IgD-negative memory B cell (primary cell): ENCODE results near the gene DERL2. TPM values are rescaled to one million over a fixed set of nuclear protein-coding genes. Genes with fewer than 3 reads are reported as not detected.
A peak's percentile ranks its signal among the peaks of the same experiment; 100 is the strongest.

Experiments used
- H3K27ac Mint-ChIP-seq, 3 donors: one replicate each; pipeline ENCODE4 v1.8.0; 2020 to 2022; ENCODE audit warnings: mild to moderate bottlenecking in 3 of 3, mixed read lengths in 3 of 3, moderate library complexity in 1 of 3
- H3K27me3 Mint-ChIP-seq: one replicate; pipeline ENCODE4 v1.8.0; 2021; ENCODE audit warnings: mixed read lengths
- H3K36me3 Mint-ChIP-seq: one replicate; pipeline ENCODE4 v1.8.0; 2020; ENCODE audit warnings: mild to moderate bottlenecking, mixed read lengths
- H3K4me1 Mint-ChIP-seq, 3 donors: one replicate each; pipeline ENCODE4 v1.8.0; 2020 to 2022; ENCODE audit warnings: mixed read lengths in 3 of 3, mild to moderate bottlenecking in 1 of 3
- H3K4me3 Mint-ChIP-seq, 4 donors: one replicate each; pipeline ENCODE4 v1.8.0; 2020 to 2022; ENCODE audit warnings: mild to moderate bottlenecking in 4 of 4, mixed read lengths in 4 of 4, moderate library complexity in 3 of 4
- H3K9me3 Mint-ChIP-seq, 3 donors: one replicate each; pipeline ENCODE4 v1.8.0; 2020 to 2021; ENCODE audit warnings: mixed read lengths in 3 of 3, mild to moderate bottlenecking in 1 of 3
- polyA plus RNA-seq: library from polyadenylated mRNA; unstranded; fragments of 300-500 nt; fragmentation: Illumina TruSeq; gene quantifications from one replicate; pipeline ENCODE4 v1.2.3, GENCODE V29; 2021

The DERL2 gene
- polyA plus RNA-seq, 1 donor from 2014 or later, result 66.7 TPM

GRCh38 chr17:5481451-5481850 lies 4.5 kb downstream of the DERL2 start:
- Mint-ChIP-seq H3K4me3 (peak overlapping the region in 1 of 4 donors; percentile 34), H3K36me3 (peaks cover 9% of the 10 kb centered on the region), H3K27me3 (no peaks in the 10 kb centered on the region), H3K9me3 (no peaks in the 10 kb centered on the region), H3K4me1 (peaks cover 15 to 27% (median 26%) of the 10 kb centered on the region in 3 donors), H3K27ac (peak overlapping the region in 1 of 3 donors; percentile 21)

- Mint-ChIP-seq H3K9me3 (no peaks in the 10 kb centered on the region), H3K4me1 (peaks cover 15 to 26% (median 22%) of the 10 kb centered on the region in 3 donors), H3K4me3 (peak overlapping the region in 1 of 4 donors; percentile 34), H3K36me3 (peaks cover 9% of the 10 kb centered on the region), H3K27ac (no peak overlapping the region), H3K27me3 (no peaks in the 10 kb centered on the region)
Measured at GRCh38 chr17:5480962-5481361, 5.0 kb downstream of the DERL2 start.

DNA sequence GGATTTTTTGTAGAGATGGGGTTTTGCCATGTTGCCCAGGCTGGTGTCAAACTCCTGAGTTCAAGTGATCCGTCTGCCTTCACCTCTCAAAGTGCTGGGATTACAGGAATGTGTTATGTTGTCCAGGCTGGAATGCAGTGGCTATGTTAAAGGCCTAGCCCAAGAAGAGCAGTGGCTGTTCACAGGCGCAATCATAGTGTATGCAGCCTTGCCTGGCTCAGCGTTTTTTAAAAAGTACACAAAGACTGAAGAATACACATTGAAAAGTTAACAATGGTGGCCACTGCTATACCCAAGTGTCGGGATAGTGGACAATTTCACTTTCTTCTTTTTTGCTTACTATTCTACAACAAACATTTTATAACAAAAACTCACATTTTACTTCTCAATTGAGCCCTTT lies 7.0 kb downstream of the DERL2 start:
- Mint-ChIP-seq H3K27me3 (no peaks in the 10 kb centered on the region), H3K36me3 (peaks cover 9% of the 10 kb centered on the region), H3K4me3 (no peak overlapping the region), H3K9me3 (no peaks in the 10 kb centered on the region), H3K27ac (no peak overlapping the region), H3K4me1 (peaks cover 11 to 15% (median 14%) of the 10 kb centered on the region in 3 donors)

GRCh38 chr17:5473906-5474305 lies 12.1 kb downstream of the DERL2 start:
- H3K27ac Mint-ChIP-seq, result no peak overlapping the region
- no peaks in the 10 kb centered on the region for H3K27me3 Mint-ChIP-seq
- H3K36me3 Mint-ChIP-seq, result peaks cover 4% of the 10 kb centered on the region
- peaks cover 7 to 11% (median 8%) of the 10 kb centered on the region in 3 donors for H3K4me1 Mint-ChIP-seq
- no peak overlapping the region for H3K4me3 Mint-ChIP-seq
- no peaks in the 10 kb centered on the region for H3K9me3 Mint-ChIP-seq

GRCh38 chr17:5472511-5472910 lies 13.5 kb downstream of the DERL2 start:
- Mint-ChIP-seq H3K36me3 (peaks cover 4% of the 10 kb centered on the region), H3K4me3 (no peak overlapping the region), H3K9me3 (no peaks in the 10 kb centered on the region), H3K4me1 (peaks cover 13 to 20% (median 16%) of the 10 kb centered on the region in 3 donors), H3K27me3 (no peaks in the 10 kb centered on the region), H3K27ac (no peak overlapping the region)

DNA sequence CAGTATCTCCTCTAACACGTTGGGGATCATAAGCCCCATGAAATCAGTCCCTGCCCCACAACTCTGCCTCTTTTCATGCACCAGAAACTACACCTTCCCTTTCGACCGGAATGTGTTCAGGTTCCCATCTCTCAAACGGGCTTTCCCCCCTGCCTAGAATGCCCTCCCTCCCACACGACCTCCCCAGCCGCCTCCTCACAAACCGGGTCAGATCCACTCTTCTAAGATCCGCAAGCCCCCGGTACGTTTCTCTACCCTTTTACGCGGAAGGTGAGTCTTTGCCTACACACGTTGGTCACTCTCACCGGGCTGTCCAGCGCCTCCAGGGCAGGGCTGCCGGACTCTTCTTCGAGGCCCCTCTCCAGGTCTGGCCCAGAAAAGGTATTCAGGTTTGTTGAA lies 17.9 kb downstream of the DERL2 start:
- Mint-ChIP-seq H3K36me3 (no peaks in the 10 kb centered on the region), H3K27ac (peak overlapping the region; percentile 1 to 77 (median 8)), H3K4me3 (peak overlapping the region; percentile 84 to 91 (median 85)), H3K9me3 (no peaks in the 10 kb centered on the region), H3K4me1 (peaks cover 25 to 48% (median 32%) of the 10 kb centered on the region in 3 donors), H3K27me3 (no peaks in the 10 kb centered on the region)

DNA sequence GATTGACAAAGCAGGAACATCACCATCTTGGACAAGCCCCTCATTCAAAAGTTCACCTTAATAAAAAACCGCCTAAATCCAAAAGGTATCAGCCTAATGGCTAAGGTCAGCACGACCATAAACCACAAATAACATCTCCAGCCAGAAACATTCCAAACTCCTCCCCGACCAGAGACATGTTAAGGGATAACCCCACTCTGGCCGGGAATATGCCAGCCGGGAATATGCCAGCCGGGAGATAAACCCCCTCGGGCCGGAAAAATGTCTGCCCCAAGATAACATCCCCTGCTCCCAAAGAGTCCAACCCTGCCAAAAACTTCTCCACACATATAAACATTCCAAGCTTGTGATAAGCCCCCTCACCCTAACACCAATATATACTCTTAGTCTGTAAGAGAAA lies 18.6 kb downstream of the DERL2 start:
- Mint-ChIP-seq H3K27ac (peak overlapping the region in 2 of 3 donors; percentile 1 to 51), H3K27me3 (no peaks in the 10 kb centered on the region), H3K9me3 (no peaks in the 10 kb centered on the region), H3K4me3 (peak overlapping the region; percentile 84 to 91 (median 85)), H3K36me3 (no peaks in the 10 kb centered on the region), H3K4me1 (peaks cover 26 to 49% (median 32%) of the 10 kb centered on the region in 3 donors)

GRCh38 chr17:5466295-5466694 lies 19.7 kb downstream of the DERL2 start:
- Mint-ChIP-seq H3K4me1 (peaks cover 26 to 49% (median 33%) of the 10 kb centered on the region in 3 donors), H3K27me3 (no peaks in the 10 kb centered on the region), H3K36me3 (peaks cover 2% of the 10 kb centered on the region), H3K9me3 (no peaks in the 10 kb centered on the region), H3K4me3 (peak overlapping the region in 1 of 4 donors; percentile 84), H3K27ac (peak overlapping the region in 1 of 3 donors; percentile 51)

GRCh38 chr17:5464717-5465507 lies 21.1 kb downstream of the DERL2 start:
- peaks cover 26 to 45% (median 33%) of the 10 kb centered on the region in 3 donors for H3K4me1 Mint-ChIP-seq
- H3K4me3 Mint-ChIP-seq, result peak overlapping the region in 1 of 4 donors; percentile 56

GRCh38 chr17:5446786-5447185 lies 39.2 kb downstream of the DERL2 start:
- H3K27me3 Mint-ChIP-seq, result no peaks in the 10 kb centered on the region
- peaks cover 7% of the 10 kb centered on the region for H3K36me3 Mint-ChIP-seq
- no peaks in the 10 kb centered on the region for H3K9me3 Mint-ChIP-seq
- no peak overlapping the region for H3K27ac Mint-ChIP-seq
- H3K4me1 Mint-ChIP-seq, result peaks cover 0 to 2% (median 0%) of the 10 kb centered on the region in 3 donors
- no peak overlapping the region for H3K4me3 Mint-ChIP-seq

More at GRCh38 chr17:5464717-5465507, 21.1 kb downstream of the DERL2 start:
- H3K9me3 Mint-ChIP-seq, result no peaks in the 10 kb centered on the region
- H3K36me3 Mint-ChIP-seq, result peaks cover 7% of the 10 kb centered on the region
- H3K27me3 Mint-ChIP-seq, result no peaks in the 10 kb centered on the region
- no peak overlapping the region for H3K27ac Mint-ChIP-seq

GRCh38 chr17:5444209-5444608 lies 41.8 kb downstream of the DERL2 start:
- Mint-ChIP-seq H3K27me3 (no peaks in the 10 kb centered on the region), H3K36me3 (peaks cover 6% of the 10 kb centered on the region), H3K27ac (no peak overlapping the region), H3K4me1 (peaks cover 2 to 5% (median 3%) of the 10 kb centered on the region in 3 donors), H3K9me3 (no peaks in the 10 kb centered on the region), H3K4me3 (no peak overlapping the region)

- Mint-ChIP-seq H3K4me1 (peaks cover 2 to 5% (median 5%) of the 10 kb centered on the region in 3 donors), H3K27ac (no peak overlapping the region), H3K9me3 (no peaks in the 10 kb centered on the region), H3K27me3 (no peaks in the 10 kb centered on the region), H3K36me3 (peaks cover 6% of the 10 kb centered on the region), H3K4me3 (no peak overlapping the region)
Measured at GRCh38 chr17:5443728-5444127, 42.2 kb downstream of the DERL2 start.

DNA sequence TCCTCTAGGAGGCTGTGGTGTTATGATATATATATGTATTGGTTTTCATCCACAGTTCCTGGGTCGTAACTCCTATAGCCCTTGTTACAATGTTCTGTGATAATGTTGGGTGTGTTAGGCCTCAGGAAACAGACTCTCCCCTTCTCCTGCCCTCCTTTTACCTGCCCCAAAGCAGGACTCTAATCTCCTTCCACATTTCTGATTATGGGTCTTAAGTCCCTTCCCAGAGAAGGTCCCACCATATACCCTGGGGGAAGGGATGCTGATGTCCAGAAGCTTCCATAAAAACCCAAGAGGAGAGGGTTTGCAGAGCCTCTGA lies 46.6 kb downstream of the DERL2 start:
- H3K36me3 Mint-ChIP-seq, result peaks cover 2% of the 10 kb centered on the region
- H3K27me3 Mint-ChIP-seq, result no peaks in the 10 kb centered on the region
- H3K27ac Mint-ChIP-seq, result peak overlapping the region; percentile 66 to 93 (median 89)
- H3K4me3 Mint-ChIP-seq, result peak overlapping the region; percentile 67 to 91 (median 77)
- H3K9me3 Mint-ChIP-seq, result no peaks in the 10 kb centered on the region
- peaks cover 16 to 25% (median 24%) of the 10 kb centered on the region in 3 donors for H3K4me1 Mint-ChIP-seq

DNA sequence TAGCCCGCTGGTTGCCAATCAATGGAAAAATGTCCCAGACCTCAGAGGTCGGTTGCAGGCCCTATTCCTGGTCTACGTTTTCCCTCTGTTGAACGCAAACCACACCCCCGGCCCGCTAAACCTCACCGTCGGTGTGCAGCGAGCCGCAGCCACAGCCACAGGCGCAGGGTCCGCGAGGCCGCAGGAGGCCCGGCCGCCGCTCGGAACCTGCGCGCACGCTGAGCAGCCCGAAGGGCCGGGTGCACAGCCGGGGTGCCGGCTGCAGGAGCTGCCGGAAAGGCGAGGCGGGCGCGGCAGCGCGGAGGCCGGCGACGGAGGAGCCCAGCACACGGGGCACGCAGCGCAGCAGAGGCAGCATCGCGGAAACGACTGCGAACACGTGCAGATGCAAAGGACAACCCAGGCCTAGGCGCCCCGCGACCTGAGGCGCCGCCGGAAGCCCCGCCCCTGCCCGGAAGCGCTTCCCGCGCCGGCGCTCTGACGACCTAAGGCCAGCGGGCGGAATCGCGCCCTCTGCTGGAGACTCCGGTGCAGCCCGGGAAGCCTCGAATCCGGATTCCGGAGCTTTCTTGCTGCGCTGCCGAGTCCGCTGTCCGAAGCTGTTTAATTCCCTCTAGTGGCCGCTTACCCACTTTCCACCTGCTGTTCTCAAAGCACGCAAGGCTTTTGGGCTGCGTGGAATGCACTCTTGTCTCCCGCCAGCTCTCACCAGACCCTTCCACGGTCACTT lies 47.1 kb downstream of the DERL2 start, which contains the start of gene C1QBP:
C1QBP (minus strand) TSS at position 440 of the 730 bp plus-strand sequence; CDS start at position 358, 82 bp downstream.
- Mint-ChIP-seq H3K4me1 (peaks cover 16 to 25% (median 24%) of the 10 kb centered on the region in 3 donors), H3K27me3 (no peaks in the 10 kb centered on the region), H3K27ac (peak within 1 kb of the TSS; percentile 66 to 93 (median 89)), H3K4me3 (peak within 1 kb of the TSS; percentile 76 to 91 (median 82)), H3K36me3 (no peaks in the 10 kb centered on the region), H3K9me3 (no peaks in the 10 kb centered on the region)

- Mint-ChIP-seq H3K27ac (peak overlapping the region; percentile 66 to 76 (median 68)), H3K4me3 (peak overlapping the region; percentile 76 to 87 (median 82)), H3K27me3 (no peaks in the 10 kb centered on the region), H3K4me1 (peaks cover 16 to 25% (median 24%) of the 10 kb centered on the region in 3 donors), H3K36me3 (no peaks in the 10 kb centered on the region), H3K9me3 (no peaks in the 10 kb centered on the region)
Measured at GRCh38 chr17:5437721-5438317, 48.2 kb downstream of the DERL2 start.
